HepG2 (cell line): ENCODE results near the gene TOM1L2. TPM values are rescaled to one million over a fixed set of nuclear protein-coding genes. Genes with fewer than 3 reads are reported as not detected.

Experiments
- ARID3A ChIP-seq: IDR thresholded peaks from 2 replicates; pipeline ENCODE4 v1.6.1; 2012; ENCODE audit warnings: low read depth, low read length, improper control_type of control experiment
- ATAD3A ChIP-seq: sonication (generic); formaldehyde crosslinking; IDR thresholded peaks from 2 replicates; pipeline ENCODE4 v1.4.0; 2020; ENCODE audit warnings: missing genetic modification reagents
- BRF2 ChIP-seq: sonication (generic); formaldehyde crosslinking; IDR thresholded peaks from 2 replicates; pipeline ENCODE4 v1.8.1; 2022; ENCODE audit warnings: mild to moderate bottlenecking, missing genetic modification reagents
- CEBPG ChIP-seq: IDR thresholded peaks from 2 replicates; pipeline ENCODE4 v1.6.1; 2016
- CENPT ChIP-seq: sonication (generic); formaldehyde crosslinking; IDR thresholded peaks from 2 replicates; pipeline ENCODE4 v1.8.0; 2022; ENCODE audit warnings: low read depth, mild to moderate bottlenecking, moderate library complexity, missing genetic modification reagents
- ELF3 ChIP-seq: IDR thresholded peaks from 2 replicates; pipeline ENCODE4 v1.6.1; 2016; ENCODE audit warnings: missing genetic modification reagents, missing compliant biosample characterization
- FOSL2 ChIP-seq: sonication (generic); formaldehyde crosslinking; IDR thresholded peaks from 2 replicates; pipeline ENCODE4 v1.4.0; 2020; ENCODE audit warnings: missing genetic modification reagents
- GLI4 ChIP-seq: sonication (generic); formaldehyde crosslinking; IDR thresholded peaks from 2 replicates; pipeline ENCODE4 v1.5.1; 2020; ENCODE audit warnings: missing genetic modification reagents, mild to moderate bottlenecking, moderate library complexity, borderline replicate concordance
- NCOR1 ChIP-seq: fragments of 200-600 bp; sonication (generic); IDR thresholded peaks from 2 replicates; pipeline ENCODE4 v1.7.0; 2017; ENCODE audit warnings: antibody characterized with exemption, low read length, borderline replicate concordance
- NFKBIZ ChIP-seq: IDR thresholded peaks from 2 replicates; pipeline ENCODE4 v1.6.1; 2018; ENCODE audit warnings: missing genetic modification reagents, missing compliant biosample characterization
- PATZ1 ChIP-seq: sonication (generic); formaldehyde crosslinking; IDR thresholded peaks from 2 replicates; pipeline ENCODE4 v1.4.0; 2020; ENCODE audit warnings: missing genetic modification reagents
- SMAD1 ChIP-seq: sonication (generic); formaldehyde crosslinking; IDR thresholded peaks from 2 replicates; pipeline ENCODE4 v1.4.0; 2020; ENCODE audit warnings: missing genetic modification reagents, low read depth, mild to moderate bottlenecking, borderline replicate concordance
- SOX6 ChIP-seq, 2 experiments: fragments of 450-650 bp in 1 of 2; sonication (generic) in 1 of 2; formaldehyde crosslinking in 1 of 2; IDR thresholded peaks; 2 replicates each; pipeline versions ENCODE4 v1.4.0 to v1.6.1; 2017 to 2020; ENCODE audit warnings: antibody characterized with exemption in 1 of 2, mild to moderate bottlenecking in 1 of 2, missing genetic modification reagents in 1 of 2
- ZFP62 ChIP-seq: sonication (generic); formaldehyde crosslinking; IDR thresholded peaks from 2 replicates; pipeline ENCODE4 v1.4.0; 2020; ENCODE audit warnings: missing genetic modification reagents
- ZFP82 ChIP-seq: sonication (generic); formaldehyde crosslinking; IDR thresholded peaks from 2 replicates; pipeline ENCODE4 v1.5.1; 2020; ENCODE audit warnings: mild to moderate bottlenecking, missing genetic modification reagents, borderline replicate concordance
- ZMYM4 ChIP-seq: sonication (generic); formaldehyde crosslinking; IDR thresholded peaks from 2 replicates; pipeline ENCODE4 v1.8.1; 2023; ENCODE audit warnings: mild to moderate bottlenecking, missing genetic modification reagents
- ZNF18 ChIP-seq: sonication (generic); formaldehyde crosslinking; IDR thresholded peaks from 2 replicates; pipeline ENCODE4 v1.8.0; 2022; ENCODE audit warnings: mild to moderate bottlenecking, missing genetic modification reagents; ENCODE audit not compliant: insufficient replicate concordance
- ZNF558 ChIP-seq: sonication (generic); formaldehyde crosslinking; IDR thresholded peaks from 2 replicates; pipeline ENCODE4 v1.9.0; 2022; ENCODE audit warnings: mild to moderate bottlenecking, missing genetic modification reagents, borderline replicate concordance
- ZNF746 ChIP-seq: sonication (generic); formaldehyde crosslinking; IDR thresholded peaks from 2 replicates; pipeline ENCODE4 v1.8.0; 2022; ENCODE audit warnings: mild to moderate bottlenecking, missing genetic modification reagents
- polyA plus RNA-seq, 8 experiments: library from polyadenylated mRNA; depleted of rRNA in 3 of 8; stranded (reverse) in 7 of 8; unstranded in 1 of 8; fragments of >200 nt; fragmentation: Illumina TruSeq in 4 of 8; extraction: Trizol in 4 of 8; gene quantifications; 2 replicates each; pipeline versions ENCODE4 v1.2.1 to v1.2.3, GENCODE V29; 2011 to 2016; ENCODE audit warnings: low read depth in 4 of 8, missing spikeins in 1 of 8, mixed read lengths in 1 of 8; ENCODE audit not compliant: insufficient read depth in 1 of 8
- total RNA-seq, 5 experiments: library from RNA; depleted of rRNA; stranded (reverse); fragments of >200 nt; fragmentation: Illumina TruSeq; extraction: Trizol; gene quantifications; 2 replicates each; pipeline ENCODE4 v1.2.3, GENCODE V29; 2016; ENCODE audit warnings: low read depth in 1 of 5
- TF ChIP-seq, protein P1 (sequence below): sonication (generic); formaldehyde crosslinking; IDR thresholded peaks from 2 replicates; pipeline ENCODE4 v1.4.0; 2020; ENCODE audit warnings: missing genetic modification reagents

The TOM1L2 gene
- total and polyA plus RNA-seq, 2 of the 13 experiments (the other 11 are each of a cell fraction or from before 2014, with no cell fraction given) = 4.7 to 7.4 TPM

DNA sequence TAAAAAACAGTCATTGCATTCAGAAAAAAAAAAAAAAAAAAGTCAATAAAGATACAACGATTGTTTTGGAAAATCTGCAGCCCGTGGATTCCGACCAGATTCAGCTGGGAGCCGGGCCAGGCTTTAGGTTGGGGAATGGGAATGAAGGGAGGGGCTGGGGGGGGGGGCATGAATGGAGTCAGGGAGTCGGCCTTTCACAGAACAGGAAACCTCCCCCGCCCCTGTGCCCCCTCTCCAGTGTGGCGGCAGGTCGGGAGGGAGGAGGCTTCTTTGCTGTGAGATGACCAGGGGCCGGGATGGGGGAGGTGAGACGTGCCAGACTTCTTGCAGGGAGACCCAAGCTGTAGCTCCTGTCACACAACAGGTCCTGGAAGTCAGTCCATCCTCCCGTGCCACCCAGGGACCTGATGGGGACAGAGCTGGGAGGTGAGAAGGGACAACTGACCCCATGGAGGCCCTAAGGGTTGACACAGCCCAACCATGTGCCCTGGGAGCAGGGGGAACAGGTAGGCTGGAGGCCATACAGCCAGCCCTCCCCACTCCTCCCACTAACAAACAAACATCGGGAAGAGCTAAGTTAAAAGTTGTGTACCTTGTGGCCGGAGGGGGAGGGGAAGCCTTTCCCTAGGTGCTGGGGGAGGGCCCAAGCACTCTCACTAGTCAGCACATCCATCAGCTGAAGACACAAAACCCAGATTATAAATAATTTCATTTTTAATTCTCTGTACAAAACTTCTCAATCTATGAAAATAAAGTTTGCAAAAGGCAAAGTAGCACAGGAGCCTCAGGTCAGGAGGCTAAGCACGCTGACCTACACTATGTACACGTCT lies 160.6 kb downstream of the TOM1L2 start (continued):
- TF ChIP-seq SOX6 (IDR thresholded peaks at IDR 0.05) = no peak
- peak; percentile 21; the same call in 1 of the 2 replicates for TF ChIP-seq SOX6 (CRISPR knock-in tag; IDR thresholded peaks at IDR 0.05)
- no peak for TF ChIP-seq ZFP62
- TF ChIP-seq ZNF558 (CRISPR knock-in tag) = no peak
- 0 out of 2 replicates have a peak, but pooled peaks have one; percentile 45 for TF ChIP-seq ZNF746 (CRISPR knock-in tag)
- 0 out of 2 replicates have a peak, but pooled peaks have one; percentile 8 for TF ChIP-seq ELF3 (CRISPR knock-in tag)
- TF ChIP-seq NCOR1 = 0 out of 2 replicates have a peak, but pooled peaks have one; percentile 23
- TF ChIP-seq ZFP82 (CRISPR knock-in tag) = 0 out of 2 replicates have a peak, but pooled peaks have one; percentile 71
- no peak for TF ChIP-seq BRF2 (CRISPR knock-in tag)
- peak; percentile 81 for TF ChIP-seq PATZ1 (CRISPR knock-in tag)
- TF ChIP-seq, protein P1, sequence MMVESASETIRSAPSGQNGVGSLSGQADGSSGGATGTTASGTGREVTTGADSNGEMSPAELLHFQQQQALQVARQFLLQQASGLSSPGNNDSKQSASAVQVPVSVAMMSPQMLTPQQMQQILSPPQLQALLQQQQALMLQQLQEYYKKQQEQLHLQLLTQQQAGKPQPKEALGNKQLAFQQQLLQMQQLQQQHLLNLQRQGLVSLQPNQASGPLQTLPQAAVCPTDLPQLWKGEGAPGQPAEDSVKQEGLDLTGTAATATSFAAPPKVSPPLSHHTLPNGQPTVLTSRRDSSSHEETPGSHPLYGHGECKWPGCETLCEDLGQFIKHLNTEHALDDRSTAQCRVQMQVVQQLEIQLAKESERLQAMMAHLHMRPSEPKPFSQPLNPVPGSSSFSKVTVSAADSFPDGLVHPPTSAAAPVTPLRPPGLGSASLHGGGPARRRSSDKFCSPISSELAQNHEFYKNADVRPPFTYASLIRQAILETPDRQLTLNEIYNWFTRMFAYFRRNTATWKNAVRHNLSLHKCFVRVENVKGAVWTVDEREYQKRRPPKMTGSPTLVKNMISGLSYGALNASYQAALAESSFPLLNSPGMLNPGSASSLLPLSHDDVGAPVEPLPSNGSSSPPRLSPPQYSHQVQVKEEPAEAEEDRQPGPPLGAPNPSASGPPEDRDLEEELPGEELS (CRISPR knock-in tag) = peak; percentile 94
- no peak for TF ChIP-seq GLI4 (CRISPR knock-in tag)
- peak; percentile 5; the same call in 1 of the 2 replicates for TF ChIP-seq ZMYM4 (CRISPR knock-in tag)
- no peak; the same call in 1 of the 2 replicates for TF ChIP-seq FOSL2
- no peak for TF ChIP-seq CENPT (CRISPR knock-in tag)
- no peak for TF ChIP-seq ATAD3A (CRISPR knock-in tag)
- TF ChIP-seq NFKBIZ = no peak
- no peak for TF ChIP-seq SMAD1 (CRISPR knock-in tag)
- no peak for TF ChIP-seq ARID3A
- no peak for TF ChIP-seq CEBPG (CRISPR knock-in tag)
- TF ChIP-seq ZNF18 (CRISPR knock-in tag) = peak; percentile 38
